ENCODE results near the gene OLFML2B.

DNA sequence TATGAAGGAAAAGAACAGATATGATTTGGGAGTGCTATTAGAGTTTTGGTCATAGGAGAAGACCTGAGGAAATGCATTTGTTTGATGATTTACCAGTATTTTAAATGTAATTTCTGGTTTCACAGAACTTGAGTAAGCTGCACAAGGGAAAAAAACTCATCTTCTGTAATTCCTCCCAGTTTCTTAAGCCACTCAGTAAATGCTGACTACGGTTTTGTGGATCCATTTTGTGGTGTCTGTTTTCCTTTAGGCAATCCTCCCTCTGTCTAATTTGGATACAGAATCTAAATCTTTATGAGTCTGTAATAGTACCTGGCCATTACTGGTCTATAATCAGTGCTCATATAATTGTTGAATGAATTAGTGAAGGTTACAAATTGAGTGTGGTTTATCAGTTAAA, 72.0 kb downstream of the OLFML2B start:
- TF ChIP-seq POLR2AphosphoS5 (IDR thresholded peaks at IDR 0.05): no peak
- TF ChIP-seq, protein P1, sequence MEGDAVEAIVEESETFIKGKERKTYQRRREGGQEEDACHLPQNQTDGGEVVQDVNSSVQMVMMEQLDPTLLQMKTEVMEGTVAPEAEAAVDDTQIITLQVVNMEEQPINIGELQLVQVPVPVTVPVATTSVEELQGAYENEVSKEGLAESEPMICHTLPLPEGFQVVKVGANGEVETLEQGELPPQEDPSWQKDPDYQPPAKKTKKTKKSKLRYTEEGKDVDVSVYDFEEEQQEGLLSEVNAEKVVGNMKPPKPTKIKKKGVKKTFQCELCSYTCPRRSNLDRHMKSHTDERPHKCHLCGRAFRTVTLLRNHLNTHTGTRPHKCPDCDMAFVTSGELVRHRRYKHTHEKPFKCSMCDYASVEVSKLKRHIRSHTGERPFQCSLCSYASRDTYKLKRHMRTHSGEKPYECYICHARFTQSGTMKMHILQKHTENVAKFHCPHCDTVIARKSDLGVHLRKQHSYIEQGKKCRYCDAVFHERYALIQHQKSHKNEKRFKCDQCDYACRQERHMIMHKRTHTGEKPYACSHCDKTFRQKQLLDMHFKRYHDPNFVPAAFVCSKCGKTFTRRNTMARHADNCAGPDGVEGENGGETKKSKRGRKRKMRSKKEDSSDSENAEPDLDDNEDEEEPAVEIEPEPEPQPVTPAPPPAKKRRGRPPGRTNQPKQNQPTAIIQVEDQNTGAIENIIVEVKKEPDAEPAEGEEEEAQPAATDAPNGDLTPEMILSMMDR (IDR thresholded peaks at IDR 0.05): no peak

Measured in suprapubic skin (tissue), 3 donors.